ENCODE data around the gene TRIP11. TPM values are rescaled to one million over a fixed set of nuclear protein-coding genes. Genes with fewer than 3 reads are reported as not detected.

The TRIP11 gene
- total and polyA plus RNA-seq, 8 donors, result 3.5 to 135 (median 30.9) TPM

DNA sequence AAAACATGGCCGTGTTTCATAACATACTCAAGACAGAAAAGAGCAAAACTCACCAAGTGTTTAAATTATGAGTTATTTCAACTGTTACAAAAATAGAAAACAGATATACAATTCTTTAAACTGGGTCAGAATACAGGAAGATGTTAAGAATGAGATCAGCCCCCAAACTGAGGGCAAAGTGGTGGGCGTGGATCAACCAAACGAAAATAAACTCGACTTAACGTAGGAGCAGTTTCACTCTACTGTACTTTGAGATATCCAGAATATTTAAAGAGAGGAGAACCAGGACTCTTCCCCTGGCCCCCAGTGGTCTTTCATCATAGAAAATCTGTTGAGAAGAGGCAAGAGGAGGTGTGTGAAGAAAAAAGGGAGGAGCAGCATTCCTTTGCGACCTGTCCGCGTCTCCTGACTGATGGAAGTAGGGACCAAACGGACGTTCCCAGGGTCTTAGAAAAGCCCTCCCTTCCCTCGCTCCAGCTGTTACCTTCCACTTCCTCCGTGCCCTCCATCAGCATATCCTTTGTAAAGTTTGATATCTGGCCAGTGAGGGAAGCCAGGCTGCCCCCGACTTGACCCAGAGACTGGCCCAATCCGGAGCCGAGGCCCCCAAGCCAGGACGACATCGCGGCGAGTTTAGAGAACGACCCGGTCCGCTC lies 668 bp downstream of the TRIP11 start:
- H3K27ac ChIP-seq, result peak overlapping the region; percentile 91 to 97 (median 97)
- peak in 1 of 2 donors; percentile 91 for DNase-seq
- 0 to 1% (median 0%) methylated on average over 21 to 22 of the region's 22 CpGs for WGBS, 5 donors
- intact Hi-C loops (cut with DNase I; ENCODE audit: low total_unique reads), result no loop called here
- TF ChIP-seq POLR2AphosphoS5 (IDR thresholded peaks at IDR 0.05) (no peak), POLR2A (IDR thresholded peaks at IDR 0.05) (no peak)
- H3K4me3 ChIP-seq, result peak overlapping the region; percentile 76 to 95 (median 82)
- H3K9me3 ChIP-seq, result no peaks in the 10 kb centered on the region
- H3K27me3 ChIP-seq, result no peaks in the 10 kb centered on the region
- peaks cover 6 to 63% (median 54%) of the 10 kb centered on the region in 4 donors for H3K4me1 ChIP-seq
- peaks cover 0 to 10% (median 4%) of the 10 kb centered on the region in 4 donors for H3K36me3 ChIP-seq

DNA sequence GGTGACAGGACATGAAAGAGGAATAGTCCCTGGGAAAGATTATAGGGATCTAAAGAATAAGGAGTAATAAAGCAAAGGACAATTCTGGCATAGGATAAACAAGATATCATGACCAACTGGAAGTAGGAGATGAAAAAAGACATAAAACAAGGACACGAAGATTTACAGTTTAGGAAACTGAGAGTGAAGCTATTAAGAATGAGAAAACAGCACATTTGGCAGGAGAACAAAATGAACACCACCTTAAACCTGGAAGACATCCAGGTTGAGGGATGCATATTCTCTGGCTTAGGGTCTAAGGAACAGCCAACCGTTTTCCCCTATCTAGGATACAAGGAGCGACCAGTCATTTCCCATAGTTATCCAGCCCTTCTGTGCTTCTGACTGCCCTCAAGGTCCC lies 1.9 kb downstream of the TRIP11 start:
- WGBS, 5 donors, result 20 to 30% (median 28%) methylated on average over 3 of the region's 3 CpGs
- no peaks in the 10 kb centered on the region for H3K9me3 ChIP-seq
- intact Hi-C loops (cut with DNase I; ENCODE audit: low total_unique reads), result no loop called here
- peak overlapping the region; percentile 76 to 95 (median 82) for H3K4me3 ChIP-seq
- no peaks in the 10 kb centered on the region for H3K27me3 ChIP-seq
- TF ChIP-seq, protein P1, sequence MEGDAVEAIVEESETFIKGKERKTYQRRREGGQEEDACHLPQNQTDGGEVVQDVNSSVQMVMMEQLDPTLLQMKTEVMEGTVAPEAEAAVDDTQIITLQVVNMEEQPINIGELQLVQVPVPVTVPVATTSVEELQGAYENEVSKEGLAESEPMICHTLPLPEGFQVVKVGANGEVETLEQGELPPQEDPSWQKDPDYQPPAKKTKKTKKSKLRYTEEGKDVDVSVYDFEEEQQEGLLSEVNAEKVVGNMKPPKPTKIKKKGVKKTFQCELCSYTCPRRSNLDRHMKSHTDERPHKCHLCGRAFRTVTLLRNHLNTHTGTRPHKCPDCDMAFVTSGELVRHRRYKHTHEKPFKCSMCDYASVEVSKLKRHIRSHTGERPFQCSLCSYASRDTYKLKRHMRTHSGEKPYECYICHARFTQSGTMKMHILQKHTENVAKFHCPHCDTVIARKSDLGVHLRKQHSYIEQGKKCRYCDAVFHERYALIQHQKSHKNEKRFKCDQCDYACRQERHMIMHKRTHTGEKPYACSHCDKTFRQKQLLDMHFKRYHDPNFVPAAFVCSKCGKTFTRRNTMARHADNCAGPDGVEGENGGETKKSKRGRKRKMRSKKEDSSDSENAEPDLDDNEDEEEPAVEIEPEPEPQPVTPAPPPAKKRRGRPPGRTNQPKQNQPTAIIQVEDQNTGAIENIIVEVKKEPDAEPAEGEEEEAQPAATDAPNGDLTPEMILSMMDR (IDR thresholded peaks at IDR 0.05), result no peak
- no peak for TF ChIP-seq EP300 (IDR thresholded peaks at IDR 0.05)
- TF ChIP-seq POLR2A (IDR thresholded peaks at IDR 0.05), result no peak
- no peak for TF ChIP-seq POLR2AphosphoS5 (IDR thresholded peaks at IDR 0.05)
- peaks cover 6 to 75% (median 58%) of the 10 kb centered on the region in 4 donors for H3K4me1 ChIP-seq
- peaks cover 0 to under 1% (median 0%) of the 10 kb centered on the region in 4 donors for H3K36me3 ChIP-seq
- DNase-seq, result no peak
- H3K27ac ChIP-seq, result peak overlapping the region; percentile 24 to 97 (median 97)

DNA sequence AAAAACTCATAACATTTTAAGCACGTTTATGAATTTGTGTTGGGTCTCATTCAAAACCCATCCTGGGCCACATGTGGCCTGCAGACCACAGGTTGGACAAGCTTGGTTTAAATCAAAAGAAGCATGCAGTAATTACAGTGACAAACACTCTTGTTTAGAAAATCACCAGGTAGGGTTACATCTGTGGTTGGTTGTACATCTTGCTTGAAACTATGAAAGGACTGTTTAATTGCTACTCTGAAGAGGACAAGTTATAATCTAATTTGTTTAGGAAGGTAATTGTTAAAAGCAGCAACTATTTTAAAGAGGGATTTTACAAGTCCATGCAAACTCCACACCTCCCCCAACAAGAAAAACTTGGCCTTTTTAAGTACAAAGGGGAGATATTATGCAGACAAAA lies 4.0 kb downstream of the TRIP11 start:
- no peak for TF ChIP-seq POLR2AphosphoS5 (IDR thresholded peaks at IDR 0.05)
- no peak for TF ChIP-seq EP300 (IDR thresholded peaks at IDR 0.05)
- TF ChIP-seq, protein P1 (IDR thresholded peaks at IDR 0.05), result no peak
- no peak for TF ChIP-seq POLR2A (IDR thresholded peaks at IDR 0.05)
- Histone ChIP-seq H3K36me3 (peaks cover 0 to 21% (median 19%) of the 10 kb centered on the region in 4 donors), H3K27ac (peak overlapping the region; percentile 46 to 83 (median 78)), H3K27me3 (no peaks in the 10 kb centered on the region), H3K4me3 (peak overlapping the region in 2 of 4 donors; percentile 85 to 95), H3K9me3 (no peaks in the 10 kb centered on the region), H3K4me1 (peaks cover 6 to 78% (median 58%) of the 10 kb centered on the region in 4 donors)
- no peak for DNase-seq
- WGBS, 5 donors, result 9 to 50% (median 28%) methylated on average over 1 of the region's 1 CpG
- intact Hi-C loops (cut with DNase I; ENCODE audit: low total_unique reads), result no loop called here

DNA sequence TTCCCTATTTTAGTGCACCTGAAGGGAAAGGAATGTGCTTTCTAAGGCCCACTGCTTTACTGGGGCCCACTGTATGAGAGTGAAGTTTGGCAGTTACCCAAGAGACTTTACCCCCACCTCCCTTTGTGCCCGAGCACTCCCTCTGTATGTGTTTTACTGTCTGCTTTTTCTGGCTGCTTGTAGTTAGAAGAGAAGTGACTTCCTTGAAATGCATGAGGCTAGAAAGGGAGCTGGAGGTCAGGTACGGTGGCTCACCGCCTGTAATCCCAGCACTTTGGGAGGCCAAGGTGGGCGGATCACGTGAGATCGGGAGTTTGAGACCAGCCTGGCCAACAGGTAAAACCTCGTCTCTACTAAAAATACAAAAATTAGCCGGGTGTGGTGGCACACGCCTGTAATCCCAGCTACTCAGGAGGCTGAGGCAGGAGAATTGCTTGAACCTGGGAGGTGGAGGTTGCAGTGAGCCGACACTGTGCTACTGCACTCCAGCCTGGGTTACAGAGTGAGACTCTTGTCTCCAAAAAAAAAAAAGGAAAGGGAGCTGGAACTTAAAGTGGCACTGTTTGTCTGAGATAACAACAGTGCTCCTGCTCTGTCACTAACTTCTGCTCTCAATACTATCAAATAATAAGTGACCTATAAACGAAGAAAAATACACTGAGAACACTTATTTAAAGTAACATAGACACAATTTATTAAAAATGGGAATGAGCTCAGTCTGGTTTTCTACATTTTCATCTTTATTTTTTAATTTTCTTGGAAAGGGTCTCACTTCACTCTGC lies 5.8 kb downstream of the TRIP11 start:
- TF ChIP-seq POLR2A (IDR thresholded peaks at IDR 0.05) (no peak), EP300 (IDR thresholded peaks at IDR 0.05) (no peak), POLR2AphosphoS5 (IDR thresholded peaks at IDR 0.05) (no peak)
- TF ChIP-seq, protein P1 (IDR thresholded peaks at IDR 0.05), result no peak
- DNase-seq, result peak; percentile 38 to 49
- Histone ChIP-seq H3K4me3 (no peak overlapping the region), H3K36me3 (peaks cover 9 to 37% (median 36%) of the 10 kb centered on the region in 4 donors), H3K27ac (peak overlapping the region; percentile 78 to 94 (median 82)), H3K27me3 (no peaks in the 10 kb centered on the region), H3K9me3 (no peaks in the 10 kb centered on the region), H3K4me1 (peaks cover 6 to 72% (median 54%) of the 10 kb centered on the region in 4 donors)
- WGBS, 5 donors, result 35 to 69% (median 49%) methylated on average over 11 of the region's 11 CpGs
- intact Hi-C loops (cut with DNase I; ENCODE audit: low total_unique reads), result no loop called here
